Ectodermal cell (in vitro differentiated cells): ENCODE measurements around the gene ELMOD3.

Experiments
- H3K27ac ChIP-seq: 2 replicates; pipeline ENCODE4 v1.7.0; 2013; ENCODE audit warnings: mild to moderate bottlenecking, low read depth, low read length; ENCODE audit not compliant: insufficient read depth, poor library complexity, severe bottlenecking
- H3K27me3 ChIP-seq: 2 replicates; pipeline ENCODE4 v1.7.0; 2013; ENCODE audit warnings: mild to moderate bottlenecking, low read length; ENCODE audit not compliant: insufficient read depth, control insufficient read depth, poor library complexity, severe bottlenecking
- H3K36me3 ChIP-seq: one replicate; pipeline ENCODE4 v1.7.0; 2013; ENCODE audit warnings: low read length; ENCODE audit not compliant: control insufficient read depth, insufficient read depth
- H3K4me1 ChIP-seq: one replicate; pipeline ENCODE4 v1.7.0; 2013; ENCODE audit warnings: low read length; ENCODE audit not compliant: control insufficient read depth, insufficient read depth
- H3K4me3 ChIP-seq: 2 replicates; pipeline ENCODE4 v1.7.0; 2013; ENCODE audit warnings: low read depth, low read length, control low read depth; ENCODE audit not compliant: insufficient read depth
- H3K9me3 ChIP-seq: 2 replicates; pipeline ENCODE4 v1.7.0; 2013; ENCODE audit warnings: mild to moderate bottlenecking, low read length, moderate library complexity; ENCODE audit not compliant: control insufficient read depth
- WGBS, 2 experiments: methylation state at CpG; one replicate each; pipeline ENCODE4 v1.1.7; 2013; ENCODE audit warnings: missing lambda C conversion rate in 2 of 2; 5-methylcytosine and 5-hydroxymethylcytosine counted together

ELMOD3 gene

DNA sequence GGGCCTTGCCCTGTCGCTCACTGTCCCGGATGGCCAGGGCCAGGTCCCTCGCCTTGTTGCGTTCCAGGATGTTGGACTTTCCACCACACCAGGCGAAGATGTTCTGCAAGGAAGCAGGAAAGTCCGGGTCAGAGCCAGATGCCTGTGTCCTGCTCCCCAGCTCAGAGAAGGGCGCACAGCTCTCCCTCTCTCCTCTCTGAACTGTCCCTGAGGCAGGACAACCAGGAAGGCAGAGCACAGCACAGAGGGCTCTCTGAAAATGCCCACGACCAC is 44.5 kb downstream of the ELMOD3 start:
- Histone ChIP-seq H3K36me3 (no peaks in the 10 kb centered on the region), H3K4me3 (no peak overlapping the region), H3K27me3 (no peaks in the 10 kb centered on the region), H3K9me3 (no peaks in the 10 kb centered on the region), H3K4me1 (no peaks in the 10 kb centered on the region), H3K27ac (no peak overlapping the region)
- 90 to 93% methylated on average over 8 of the region's 8 CpGs for WGBS, 2 experiments

DNA sequence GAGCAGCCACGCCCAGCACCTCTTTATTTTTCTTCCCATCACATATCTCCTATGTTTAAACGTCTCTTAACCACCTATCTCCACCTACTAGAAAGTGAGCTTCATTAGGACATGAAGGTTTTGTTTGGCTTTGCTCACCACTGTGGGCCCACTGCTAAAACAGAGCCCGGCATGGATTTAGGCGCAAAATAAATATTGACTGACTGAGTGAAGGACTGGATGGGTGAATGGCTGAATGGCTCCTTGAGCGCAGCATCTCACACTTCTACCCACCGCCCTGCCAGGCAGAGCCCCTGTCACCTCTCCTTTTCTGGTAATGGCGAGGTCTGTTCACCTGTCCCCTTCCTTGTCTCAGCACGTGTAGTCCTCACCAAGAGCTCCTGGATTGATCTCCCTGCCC is 45.5 kb downstream of the ELMOD3 start:
- no peak overlapping the region for H3K27ac ChIP-seq
- H3K27me3 ChIP-seq = no peaks in the 10 kb centered on the region
- no peaks in the 10 kb centered on the region for H3K36me3 ChIP-seq
- 93 to 95% methylated on average over 8 of the region's 8 CpGs for WGBS, 2 experiments
- no peaks in the 10 kb centered on the region for H3K9me3 ChIP-seq
- H3K4me1 ChIP-seq = no peaks in the 10 kb centered on the region
- no peak overlapping the region for H3K4me3 ChIP-seq

DNA sequence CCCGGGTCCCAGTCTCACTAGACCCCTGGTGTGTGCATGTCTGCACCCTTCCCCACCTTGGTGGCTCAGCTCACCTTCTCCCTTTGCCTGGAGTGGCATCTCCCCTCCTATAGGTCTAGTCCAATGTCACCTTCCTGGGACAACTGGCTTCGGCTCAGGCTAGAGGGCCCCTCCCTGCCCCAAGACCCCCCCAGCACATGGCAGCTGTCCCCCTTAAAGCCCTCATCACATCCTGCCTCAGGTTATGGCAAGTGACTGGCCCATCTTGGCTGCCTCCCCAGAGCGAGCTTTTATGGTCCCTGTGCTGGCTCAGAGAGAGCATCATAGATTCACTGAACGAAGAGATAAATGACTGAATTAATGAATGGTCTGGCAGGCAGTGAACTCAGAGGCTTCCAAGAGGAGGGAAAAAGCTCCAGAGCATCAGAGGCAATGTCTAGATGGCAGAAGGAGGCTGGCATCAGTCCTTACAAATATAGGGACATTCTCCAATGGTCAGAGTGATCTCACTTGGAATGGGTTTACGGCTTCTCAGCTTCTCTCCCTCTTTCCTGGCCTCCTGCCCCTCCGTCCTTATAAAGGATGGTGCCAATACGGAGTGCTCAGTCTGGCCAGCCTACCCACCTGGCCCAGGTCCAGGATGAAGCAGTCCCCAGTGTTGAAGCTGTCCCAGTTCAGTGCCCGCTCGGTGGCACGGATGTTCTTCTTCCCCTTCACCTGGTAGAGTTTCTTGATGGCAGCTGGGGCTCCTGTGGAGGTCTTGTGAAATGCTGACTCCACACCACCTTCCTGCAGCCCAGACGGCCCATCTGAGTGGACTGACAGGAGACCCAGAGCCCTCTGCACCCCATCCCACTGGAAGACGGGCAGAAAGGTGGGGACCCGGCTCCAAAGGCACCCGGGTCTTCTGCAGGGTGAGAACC is 46.2 kb downstream of the ELMOD3 start:
- H3K4me3 ChIP-seq = no peak overlapping the region
- no peak overlapping the region for H3K27ac ChIP-seq
- no peaks in the 10 kb centered on the region for H3K9me3 ChIP-seq
- WGBS, 2 experiments = 92 to 93% methylated on average over 14 of the region's 14 CpGs
- no peaks in the 10 kb centered on the region for H3K4me1 ChIP-seq
- H3K27me3 ChIP-seq = no peaks in the 10 kb centered on the region
- H3K36me3 ChIP-seq = no peaks in the 10 kb centered on the region

DNA sequence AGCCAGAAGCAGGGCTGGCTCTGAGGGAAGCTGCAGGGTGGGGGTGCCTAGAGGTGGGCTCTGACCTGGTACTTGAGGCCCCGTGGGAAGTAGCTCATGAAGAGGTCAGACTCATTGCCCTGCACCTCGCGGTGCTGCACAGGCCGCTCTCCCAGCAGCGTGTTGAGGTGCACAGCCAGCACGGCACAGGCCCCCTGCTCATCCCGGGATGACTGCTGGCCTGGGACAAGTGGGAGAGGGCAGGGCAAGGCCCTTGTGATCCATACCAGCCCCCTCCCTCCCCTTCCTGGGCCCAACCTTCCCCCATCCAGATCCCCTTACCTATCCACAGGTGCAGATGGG is 46.9 kb downstream of the ELMOD3 start:
- 95 to 96% methylated on average over 7 of the region's 7 CpGs for WGBS, 2 experiments
- Histone ChIP-seq H3K4me1 (no peaks in the 10 kb centered on the region), H3K27me3 (no peaks in the 10 kb centered on the region), H3K36me3 (no peaks in the 10 kb centered on the region), H3K9me3 (no peaks in the 10 kb centered on the region), H3K4me3 (no peak overlapping the region), H3K27ac (no peak overlapping the region)

DNA sequence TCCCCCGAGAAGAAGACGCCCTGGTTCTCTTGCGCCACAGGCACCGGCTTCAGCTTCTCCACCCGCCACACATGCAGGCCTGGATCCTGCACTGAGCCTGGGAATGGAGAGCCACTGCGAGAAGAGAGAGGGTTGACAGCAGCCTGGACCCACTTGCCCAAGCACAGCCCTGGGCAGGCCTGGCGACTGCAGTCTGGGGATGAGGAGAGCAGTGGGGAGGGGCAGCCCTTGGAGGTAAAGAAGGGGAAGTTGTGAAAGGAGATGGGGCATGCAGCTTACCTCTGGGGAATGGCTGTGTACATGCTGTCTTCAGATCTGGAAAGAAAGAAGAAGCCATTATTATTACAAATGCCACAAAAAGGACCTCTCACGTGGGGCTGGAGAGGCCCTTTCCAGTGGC is 47.3 kb downstream of the ELMOD3 start:
- Histone ChIP-seq H3K27me3 (no peaks in the 10 kb centered on the region), H3K9me3 (no peaks in the 10 kb centered on the region), H3K36me3 (no peaks in the 10 kb centered on the region), H3K27ac (no peak overlapping the region), H3K4me3 (no peak overlapping the region), H3K4me1 (no peaks in the 10 kb centered on the region)
- 91 to 94% methylated on average over 8 of the region's 8 CpGs for WGBS, 2 experiments

DNA sequence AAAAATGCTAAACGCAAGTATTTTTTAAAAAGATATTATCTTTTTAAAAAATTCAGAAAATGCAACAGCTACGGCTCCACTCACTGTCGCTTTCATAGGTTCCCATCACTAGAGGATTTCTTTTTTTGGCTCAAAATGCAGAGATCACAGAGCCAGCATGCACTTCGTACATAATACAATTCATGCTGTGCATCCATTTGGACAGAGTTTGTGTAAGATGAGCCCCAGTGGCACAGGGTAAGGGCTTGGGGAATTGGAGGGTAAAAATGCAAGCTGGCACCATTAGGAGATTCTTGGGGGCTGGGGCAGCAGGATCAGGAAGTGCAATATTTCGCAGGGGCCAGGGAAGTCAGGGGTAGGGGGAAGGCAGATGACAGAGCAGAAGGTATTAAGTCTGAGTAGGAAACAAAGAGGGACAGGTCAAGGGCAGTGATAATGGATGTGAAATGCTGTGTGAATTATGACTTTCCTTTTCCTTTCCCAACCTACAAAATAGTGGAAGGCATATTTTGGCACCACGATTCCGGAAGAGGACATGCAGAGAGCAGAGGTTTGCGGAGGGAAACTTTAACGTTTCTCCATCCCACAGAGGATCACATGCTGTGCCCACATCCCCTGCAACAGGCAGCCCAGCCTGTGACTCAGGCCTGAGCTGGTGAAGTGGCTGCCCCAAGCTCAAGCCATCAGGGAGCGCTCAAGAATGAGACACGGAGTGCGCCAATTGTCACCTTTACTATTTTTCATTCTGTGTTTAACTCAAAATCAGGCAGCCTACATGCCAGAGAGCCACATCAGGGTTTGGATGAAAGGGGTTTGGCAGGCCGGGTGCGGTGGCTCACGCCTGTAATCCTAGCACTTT is 50.9 kb downstream of the ELMOD3 start:
- Histone ChIP-seq H3K9me3 (no peaks in the 10 kb centered on the region), H3K4me3 (no peak overlapping the region), H3K4me1 (no peaks in the 10 kb centered on the region), H3K36me3 (no peaks in the 10 kb centered on the region), H3K27ac (no peak overlapping the region), H3K27me3 (no peaks in the 10 kb centered on the region)
- WGBS, 2 experiments = 81 to 83% methylated on average over 15 of the region's 15 CpGs

DNA sequence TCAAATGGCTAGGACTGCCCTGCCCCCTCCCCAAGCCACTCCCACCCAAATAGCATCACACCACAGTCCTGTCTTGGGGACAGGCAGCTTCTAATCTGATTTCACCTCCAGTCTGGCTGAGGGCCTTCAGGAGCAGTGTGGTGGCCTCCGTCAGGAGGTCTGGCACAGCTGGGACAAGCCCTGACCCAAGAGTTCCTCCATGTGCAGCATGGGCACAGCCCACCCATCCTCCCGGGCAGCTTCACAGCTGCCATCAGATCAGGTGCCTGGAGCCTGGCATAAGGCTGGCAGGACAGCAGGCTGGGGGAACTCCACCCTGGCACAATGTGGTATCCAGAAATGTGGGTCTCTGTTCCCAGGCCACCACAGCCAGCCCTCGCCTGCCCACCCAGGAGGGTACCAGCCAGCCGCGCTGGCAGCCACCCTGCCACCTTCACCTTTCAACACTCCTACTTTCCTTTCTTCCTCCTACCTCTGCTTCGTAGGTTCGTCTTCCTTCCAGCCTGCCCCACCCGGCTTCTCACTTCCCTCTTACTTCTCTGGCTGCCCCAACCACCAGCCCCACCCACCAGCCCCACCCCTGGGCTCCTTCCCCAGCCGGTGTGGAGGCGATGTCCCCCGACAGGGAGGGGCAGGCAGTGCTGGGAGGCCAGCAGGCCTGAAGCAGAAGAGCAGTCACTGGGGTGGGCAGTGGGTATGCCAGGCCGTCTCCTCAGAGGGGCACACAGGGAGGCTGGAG is 55.4 kb downstream of the ELMOD3 start, which contains the start of gene CAPG:
CAPG (minus strand) TSS at position 522 of the 739 bp plus-strand sequence. CDS start 8,221 bp downstream, outside the sequence.
- Histone ChIP-seq H3K4me3 (no peak within 1 kb of the TSS), H3K9me3 (no peaks in the 10 kb centered on the region), H3K27me3 (peaks cover 18% of the 10 kb centered on the region), H3K27ac (no peak within 1 kb of the TSS), H3K4me1 (peaks cover 5% of the 10 kb centered on the region), H3K36me3 (no peaks in the 10 kb centered on the region)
- 63 to 66% methylated on average over 12 of the region's 12 CpGs for WGBS, 2 experiments

DNA sequence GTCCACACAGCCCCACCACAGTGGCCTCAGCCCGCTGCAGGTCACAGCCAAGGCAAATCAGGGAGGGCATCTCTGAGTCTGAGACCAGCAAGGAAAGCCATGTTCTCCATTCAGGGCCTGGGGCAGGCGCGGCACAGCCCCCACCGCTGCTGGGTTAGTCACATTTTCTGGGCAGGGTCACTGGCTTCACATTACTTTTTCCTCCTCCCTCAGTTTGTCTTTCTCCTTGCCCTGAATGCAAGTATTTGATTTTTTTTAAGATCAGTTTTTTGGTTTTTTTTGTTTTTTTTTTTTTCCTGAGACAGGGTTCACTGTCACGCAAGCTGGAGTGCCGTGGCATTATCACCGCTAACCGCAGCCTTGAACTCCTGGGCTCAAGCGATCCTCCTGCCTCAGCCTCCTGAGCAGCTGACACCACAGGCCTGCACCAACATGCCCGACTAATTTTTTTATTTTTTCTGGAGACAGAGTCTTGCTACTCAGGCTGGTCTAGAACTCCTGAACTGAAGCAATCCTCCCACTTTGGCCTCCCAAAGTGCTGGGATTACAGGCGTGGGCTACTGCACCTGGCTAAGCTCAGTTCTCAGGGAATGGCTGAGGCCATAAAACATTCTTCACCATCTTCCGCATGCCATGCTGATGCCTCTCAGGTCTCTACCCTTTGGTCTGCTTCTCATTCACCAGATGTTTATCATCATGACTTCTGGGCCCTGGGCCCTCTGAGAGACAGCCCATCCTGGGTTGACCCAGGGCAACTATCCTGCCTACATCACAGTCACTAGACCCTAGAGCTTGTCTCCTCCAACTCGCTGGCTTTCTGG is 56.2 kb downstream of the ELMOD3 start:
- Histone ChIP-seq H3K27ac (no peak overlapping the region), H3K4me3 (no peak overlapping the region), H3K4me1 (peaks cover 5% of the 10 kb centered on the region), H3K9me3 (no peaks in the 10 kb centered on the region), H3K27me3 (peaks cover 18% of the 10 kb centered on the region), H3K36me3 (no peaks in the 10 kb centered on the region)
- WGBS, 2 experiments = 89 to 93% methylated on average over 13 of the region's 13 CpGs

DNA sequence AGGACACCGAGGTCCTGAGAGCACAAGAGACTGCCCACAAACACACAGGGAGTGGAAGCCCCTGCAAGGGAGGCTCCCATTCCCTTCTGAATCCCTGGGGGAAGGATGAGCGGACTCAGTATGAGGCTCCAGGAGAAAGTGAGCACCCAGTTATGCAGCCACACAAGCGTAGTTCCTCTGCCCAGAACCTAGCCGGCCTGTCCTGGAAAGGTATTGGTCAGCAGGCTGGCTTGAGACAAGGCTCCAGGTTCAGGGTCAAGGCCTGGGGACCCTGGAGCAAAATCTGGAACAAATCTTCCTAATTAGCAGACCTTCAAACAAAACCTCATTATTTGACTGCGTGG is 56.8 kb downstream of the ELMOD3 start:
- Histone ChIP-seq H3K9me3 (no peaks in the 10 kb centered on the region), H3K36me3 (no peaks in the 10 kb centered on the region), H3K4me3 (no peak overlapping the region), H3K27me3 (peaks cover 18% of the 10 kb centered on the region), H3K27ac (no peak overlapping the region), H3K4me1 (peaks cover 5% of the 10 kb centered on the region)
- 95 to 98% methylated on average over 5 of the region's 5 CpGs for WGBS, 2 experiments
